IPS DF 6.9 (cell line): ENCODE data around the gene NVL.
"Not testable (repeated sequence)": the region's sequence is repeated elsewhere in the genome, so short reads cannot be mapped to it uniquely, and the experiment has no call there.

ENCODE experiments used
- DNase-seq: peaks from one replicate; pipeline ENCODE4 v3.0.0-alpha.2; 2013; ENCODE audit warnings: low read depth, low spot score
- H3K27ac ChIP-seq: one replicate; pipeline ENCODE4 v1.5.1; 2013; ENCODE audit warnings: low read length, control low read depth
- H3K27me3 ChIP-seq: 2 replicates; pipeline ENCODE4 v1.6.1; 2013; ENCODE audit warnings: mild to moderate bottlenecking, low read length; ENCODE audit not compliant: control insufficient read depth, insufficient read depth
- H3K36me3 ChIP-seq: 2 replicates; pipeline ENCODE4 v1.6.1; 2013; ENCODE audit warnings: low read length; ENCODE audit not compliant: control insufficient read depth, insufficient read depth
- H3K4me1 ChIP-seq: 2 replicates; pipeline ENCODE4 v1.6.1; 2013; ENCODE audit warnings: low read length; ENCODE audit not compliant: control insufficient read depth, insufficient read depth
- H3K4me3 ChIP-seq: 2 replicates; pipeline ENCODE4 v1.5.1; 2013; ENCODE audit warnings: mild to moderate bottlenecking, low read length
- H3K9me3 ChIP-seq: 2 replicates; pipeline ENCODE4 v1.6.1; 2013; ENCODE audit warnings: low read length, inconsistent platforms; ENCODE audit not compliant: control insufficient read depth, insufficient read depth
- WGBS: extraction: QIAGEN DNeasy Blood & Tissue Kit; methylation state at CpG from one replicate; pipeline ENCODE4 v1.1.7; 2013; ENCODE audit warnings: mixed read lengths, missing lambda C conversion rate; ENCODE audit not compliant: insufficient read length, insufficient coverage; 5-methylcytosine and 5-hydroxymethylcytosine counted together

NVL gene

GRCh38 chr1:224311503-224311902 lies 18.5 kb downstream of the NVL start:
- H3K36me3 ChIP-seq, H3K27ac ChIP-seq: not testable (repeated sequence)
- no CpG with 5 or more reads among the region's 1 CpG for WGBS

GRCh38 chr1:224308064-224308463 lies 21.9 kb downstream of the NVL start:
- H3K27me3 ChIP-seq: no peaks in the 10 kb centered on the region
- H3K4me3 ChIP-seq: no peak overlapping the region
- no peaks in the 10 kb centered on the region for H3K4me1 ChIP-seq
- peaks cover 5% of the 10 kb centered on the region; the same call in 1 of the 2 replicates for H3K36me3 ChIP-seq
- H3K9me3 ChIP-seq: no peaks in the 10 kb centered on the region
- DNase-seq: no peak
- no peak overlapping the region for H3K27ac ChIP-seq
- no CpG with 5 or more reads among the region's 3 CpGs for WGBS

More at GRCh38 chr1:224311503-224311902, 18.5 kb downstream of the NVL start:
- DNase-seq, H3K4me1 ChIP-seq, H3K27me3 ChIP-seq, H3K4me3 ChIP-seq, H3K9me3 ChIP-seq: not testable (repeated sequence)

DNA sequence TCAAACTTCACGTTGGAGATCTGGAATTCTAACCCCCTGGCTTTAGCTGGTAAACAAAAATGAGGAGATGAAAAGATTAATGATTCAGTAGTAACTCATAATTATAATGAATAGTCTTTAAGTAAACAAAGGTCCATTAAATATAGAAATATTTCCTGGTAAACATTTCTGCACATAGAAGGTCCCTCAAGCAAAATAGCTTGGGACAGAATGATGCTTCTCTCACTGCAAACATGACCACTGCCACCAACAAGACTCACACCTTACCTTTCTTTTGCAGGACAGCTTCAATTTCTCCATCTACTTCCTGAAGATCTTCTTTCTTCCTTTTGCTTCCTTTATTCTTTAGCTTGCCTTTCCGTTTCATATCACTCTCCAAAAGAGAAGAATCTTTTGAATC lies 25.2 kb downstream of the NVL start:
- whole genome bisulfite sequencing: no CpG with 5 or more reads among the region's 2 CpGs

GRCh38 chr1:224302947-224303346 lies 27.0 kb downstream of the NVL start:
- H3K4me3 ChIP-seq: no peak overlapping the region
- H3K36me3 ChIP-seq: peaks cover 3% of the 10 kb centered on the region; the same call in 1 of the 2 replicates
- H3K4me1 ChIP-seq: no peaks in the 10 kb centered on the region
- no peak overlapping the region for H3K27ac ChIP-seq
- no CpG with 5 or more reads among the region's 7 CpGs for WGBS
- no peak for DNase-seq
- H3K9me3 ChIP-seq: no peaks in the 10 kb centered on the region
- no peaks in the 10 kb centered on the region for H3K27me3 ChIP-seq

More for the DNA sequence above, 25.2 kb downstream of the NVL start:
- Histone ChIP-seq H3K4me1 (no peaks in the 10 kb centered on the region), H3K27ac (no peak overlapping the region), H3K27me3 (no peaks in the 10 kb centered on the region), H3K9me3 (no peaks in the 10 kb centered on the region), H3K4me3 (no peak overlapping the region), H3K36me3 (peaks cover 5% of the 10 kb centered on the region; the same call in 1 of the 2 replicates)
- no peak for DNase-seq

GRCh38 chr1:224301391-224301790 lies 28.6 kb downstream of the NVL start:
- H3K9me3 ChIP-seq: no peaks in the 10 kb centered on the region
- no peak overlapping the region for H3K27ac ChIP-seq
- peaks cover 3% of the 10 kb centered on the region; the same call in 1 of the 2 replicates for H3K36me3 ChIP-seq
- H3K4me1 ChIP-seq: no peaks in the 10 kb centered on the region
- no peaks in the 10 kb centered on the region for H3K27me3 ChIP-seq
- DNase-seq: no peak
- no peak overlapping the region for H3K4me3 ChIP-seq
- no CpG with 5 or more reads among the region's 1 CpG for WGBS

- WGBS: no CpG with 5 or more reads among the region's 2 CpGs
- H3K27me3 ChIP-seq: no peaks in the 10 kb centered on the region
- H3K4me3 ChIP-seq: no peak overlapping the region
- H3K9me3 ChIP-seq: no peaks in the 10 kb centered on the region
- no peak for DNase-seq
- H3K36me3 ChIP-seq: peaks cover 6% of the 10 kb centered on the region; the same call in 1 of the 2 replicates
- H3K27ac ChIP-seq: no peak overlapping the region
- H3K4me1 ChIP-seq: no peaks in the 10 kb centered on the region
These were observed 29.6 kb downstream of the NVL start for GRCh38 chr1:224300346-224300745.

- Histone ChIP-seq H3K27me3 (no peaks in the 10 kb centered on the region), H3K36me3 (peaks cover 7% of the 10 kb centered on the region; the same call in 1 of the 2 replicates), H3K4me1 (no peaks in the 10 kb centered on the region), H3K4me3 (no peak overlapping the region), H3K9me3 (no peaks in the 10 kb centered on the region), H3K27ac (no peak overlapping the region)
- WGBS: no CpG with 5 or more reads among the region's 8 CpGs
- DNase-seq: no peak
These were observed 31.3 kb downstream of the NVL start for GRCh38 chr1:224298346-224299330.

- Histone ChIP-seq H3K4me1 (no peaks in the 10 kb centered on the region), H3K4me3 (no peak overlapping the region), H3K9me3 (no peaks in the 10 kb centered on the region), H3K36me3 (peaks cover 16% of the 10 kb centered on the region; the same call in 1 of the 2 replicates), H3K27ac (no peak overlapping the region), H3K27me3 (no peaks in the 10 kb centered on the region)
- no peak for DNase-seq
- WGBS: no CpG with 5 or more reads among the region's 1 CpG
These were observed 35.2 kb downstream of the NVL start for GRCh38 chr1:224294775-224295174.

DNA sequence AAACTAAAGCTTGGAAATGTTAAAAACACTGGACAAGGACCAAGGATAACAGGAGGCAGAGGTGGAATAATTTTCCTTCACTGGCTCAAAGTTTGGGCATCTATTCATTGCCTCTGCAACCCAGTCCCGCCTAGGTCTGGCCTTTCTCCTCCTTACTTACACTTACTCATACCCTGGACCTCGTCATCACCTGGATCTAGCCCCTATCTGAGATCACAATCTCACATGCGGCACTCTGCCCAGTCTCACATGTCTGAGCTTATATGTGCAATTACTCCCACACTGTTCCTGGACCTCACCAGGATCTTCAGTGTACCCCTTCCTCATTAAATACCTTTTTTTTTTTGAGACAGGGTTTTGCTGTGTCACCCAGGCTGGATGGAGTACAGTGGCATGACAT lies 37.6 kb downstream of the NVL start:
- Histone ChIP-seq H3K4me1 (no peaks in the 10 kb centered on the region; the same call in 1 of the 2 replicates), H3K9me3 (no peaks in the 10 kb centered on the region), H3K4me3 (no peak overlapping the region), H3K36me3 (peaks cover 16% of the 10 kb centered on the region; the same call in 1 of the 2 replicates), H3K27ac (no peak overlapping the region), H3K27me3 (no peaks in the 10 kb centered on the region)
- no peak for DNase-seq
- no CpG with 5 or more reads among the region's 3 CpGs for WGBS

DNA sequence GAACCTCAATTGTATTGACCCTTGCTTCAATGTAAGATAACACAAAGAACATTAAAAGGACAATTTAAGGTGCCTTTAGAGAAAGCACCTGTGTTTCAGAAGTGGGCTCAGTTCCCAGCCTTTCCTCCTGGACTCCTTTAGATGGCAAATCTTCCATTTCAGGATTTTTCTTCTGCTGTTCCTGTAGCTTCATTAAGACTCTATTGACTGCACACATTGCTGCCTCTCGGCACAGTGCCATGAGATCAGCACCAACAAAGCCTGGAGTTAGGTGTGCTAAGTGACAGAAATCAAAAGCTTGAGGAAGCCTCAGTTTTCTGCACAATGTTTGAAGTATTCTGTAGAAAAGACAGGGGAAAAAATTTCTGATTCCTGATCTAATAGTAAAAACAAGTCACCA lies 40.6 kb downstream of the NVL start:
- Histone ChIP-seq H3K36me3 (peaks cover 12% of the 10 kb centered on the region; the same call in 1 of the 2 replicates), H3K4me3 (no peak overlapping the region), H3K27ac (no peak overlapping the region), H3K9me3 (no peaks in the 10 kb centered on the region), H3K27me3 (no peaks in the 10 kb centered on the region), H3K4me1 (no peaks in the 10 kb centered on the region; the same call in 1 of the 2 replicates)
- no peak for DNase-seq
- WGBS: no CpG with 5 or more reads among the region's 1 CpG
